ENCODE data around the gene PPFIBP2. TPM values are rescaled to one million over a fixed set of nuclear protein-coding genes. Genes with fewer than 3 reads are reported as not detected.

The PPFIBP2 gene
- total RNA-seq, 1 donor from 2014 or later, result 112 TPM

DNA sequence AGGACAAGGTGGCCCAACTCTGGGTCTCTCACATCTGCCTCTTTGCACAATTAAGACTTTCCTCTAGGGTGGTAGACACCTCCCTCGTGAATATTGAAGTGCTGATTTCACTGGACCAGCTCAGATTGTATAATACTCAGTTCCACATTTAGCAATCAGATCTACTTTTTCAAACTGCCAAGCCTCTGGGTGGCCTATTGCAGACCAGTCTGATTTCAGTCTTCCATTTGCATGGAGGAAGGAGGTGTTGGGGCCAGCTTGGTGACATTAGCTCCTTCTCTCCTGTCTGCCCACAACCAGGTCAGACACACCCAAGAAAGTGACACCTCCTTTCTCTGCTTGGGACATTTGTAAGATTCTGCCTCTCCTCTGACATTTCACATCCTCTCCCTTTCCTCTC, 78.2 kb downstream of the PPFIBP2 start:
- no peaks in the 10 kb centered on the region for H3K27me3 Mint-ChIP-seq
- TF ChIP-seq, protein P1, sequence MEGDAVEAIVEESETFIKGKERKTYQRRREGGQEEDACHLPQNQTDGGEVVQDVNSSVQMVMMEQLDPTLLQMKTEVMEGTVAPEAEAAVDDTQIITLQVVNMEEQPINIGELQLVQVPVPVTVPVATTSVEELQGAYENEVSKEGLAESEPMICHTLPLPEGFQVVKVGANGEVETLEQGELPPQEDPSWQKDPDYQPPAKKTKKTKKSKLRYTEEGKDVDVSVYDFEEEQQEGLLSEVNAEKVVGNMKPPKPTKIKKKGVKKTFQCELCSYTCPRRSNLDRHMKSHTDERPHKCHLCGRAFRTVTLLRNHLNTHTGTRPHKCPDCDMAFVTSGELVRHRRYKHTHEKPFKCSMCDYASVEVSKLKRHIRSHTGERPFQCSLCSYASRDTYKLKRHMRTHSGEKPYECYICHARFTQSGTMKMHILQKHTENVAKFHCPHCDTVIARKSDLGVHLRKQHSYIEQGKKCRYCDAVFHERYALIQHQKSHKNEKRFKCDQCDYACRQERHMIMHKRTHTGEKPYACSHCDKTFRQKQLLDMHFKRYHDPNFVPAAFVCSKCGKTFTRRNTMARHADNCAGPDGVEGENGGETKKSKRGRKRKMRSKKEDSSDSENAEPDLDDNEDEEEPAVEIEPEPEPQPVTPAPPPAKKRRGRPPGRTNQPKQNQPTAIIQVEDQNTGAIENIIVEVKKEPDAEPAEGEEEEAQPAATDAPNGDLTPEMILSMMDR (IDR thresholded peaks at IDR 0.05), result no peak

DNA sequence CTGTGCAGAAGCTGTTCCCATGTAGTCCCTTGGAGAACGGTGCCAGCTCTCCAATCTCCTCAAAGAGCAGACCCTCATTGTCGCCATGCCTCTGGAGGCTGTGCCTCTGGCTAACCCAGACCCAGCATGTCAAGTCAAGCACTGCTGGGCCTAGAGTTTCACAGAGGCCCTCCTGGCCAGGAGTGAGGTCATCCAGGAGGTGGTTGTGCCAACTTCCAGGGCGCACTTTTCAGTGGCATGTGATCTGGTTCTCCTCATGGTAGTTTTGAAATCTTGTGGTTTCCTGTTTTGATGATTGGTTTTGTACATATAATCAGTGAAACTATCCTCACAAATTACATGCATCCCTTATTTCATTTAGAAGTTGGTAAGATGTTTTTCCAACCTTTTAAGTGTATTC, 78.9 kb downstream of the PPFIBP2 start:
- intact Hi-C loops (cut with micrococcal nuclease), result no loop called here
- ChIA-PET POLR2A (no interaction called here), CTCF (interaction anchor here (1.0 kb wide), 1 partner anchor 19 kb away, joined by 3 read pairs; no protein-coding TSS in a partner anchor)
- H3K27me3 Mint-ChIP-seq, result no peaks in the 10 kb centered on the region
- DNase-seq, result no peak
- peaks cover 16% of the 10 kb centered on the region for H3K4me1 Mint-ChIP-seq
- peaks cover 65% of the 10 kb centered on the region for H3K36me3 Mint-ChIP-seq (ENCODE audit: low read depth)
- no peak overlapping the region for H3K27ac Mint-ChIP-seq
- no peak for ATAC-seq (ENCODE audit: low read depth)
- H3K9me3 Mint-ChIP-seq, result no peaks in the 10 kb centered on the region
- H3K4me3 Mint-ChIP-seq, result no peak overlapping the region
- TF ChIP-seq, protein P1 (IDR thresholded peaks at IDR 0.05), result no peak

More for the DNA sequence above, 78.2 kb downstream of the PPFIBP2 start:
- Mint-ChIP-seq H3K4me1 (peaks cover 16% of the 10 kb centered on the region), H3K27ac (no peak overlapping the region), H3K9me3 (no peaks in the 10 kb centered on the region), H3K4me3 (no peak overlapping the region), H3K36me3 (ENCODE audit: low read depth) (peaks cover 65% of the 10 kb centered on the region)
- ChIA-PET CTCF (no interaction called here), POLR2A (no interaction called here)
- intact Hi-C loops (cut with micrococcal nuclease), result no loop called here
- no peak for ATAC-seq (ENCODE audit: low read depth)
- DNase-seq, result no peak

DNA sequence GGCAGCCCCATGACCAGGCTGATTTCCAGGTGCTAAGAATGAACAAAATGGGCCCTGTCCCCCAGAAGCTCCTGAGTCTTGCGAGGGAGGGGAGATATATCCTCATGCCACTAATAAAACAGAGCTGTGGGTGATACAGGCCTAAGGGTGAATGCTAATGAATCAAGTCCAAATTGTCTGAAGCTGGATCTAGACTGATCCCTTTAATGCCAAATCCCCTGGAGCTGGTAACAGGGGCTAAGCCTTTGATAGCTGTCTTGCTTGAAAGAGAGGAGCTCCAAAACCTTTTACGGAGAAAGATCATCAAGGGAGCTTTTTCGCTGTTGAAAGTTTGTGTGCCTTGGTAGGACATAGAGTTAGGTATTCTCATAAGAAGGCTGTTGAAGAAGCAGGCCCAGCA, 79.7 kb downstream of the PPFIBP2 start:
- CTCF ChIA-PET, result interaction anchor here (1.0 kb wide), 1 partner anchor 20 kb away, joined by 3 read pairs; no protein-coding TSS in a partner anchor
- POLR2A ChIA-PET, result interaction anchor here (0.5 kb wide), 1 partner anchor 11 kb away, joined by 6 read pairs; no protein-coding TSS in a partner anchor
- H3K4me1 Mint-ChIP-seq, result peaks cover 16% of the 10 kb centered on the region
- H3K36me3 Mint-ChIP-seq (ENCODE audit: low read depth), result peaks cover 62% of the 10 kb centered on the region
- no peak overlapping the region for H3K27ac Mint-ChIP-seq
- TF ChIP-seq, protein P1 (IDR thresholded peaks at IDR 0.05), result no peak
- no peaks in the 10 kb centered on the region for H3K27me3 Mint-ChIP-seq
- H3K9me3 Mint-ChIP-seq, result no peaks in the 10 kb centered on the region
- intact Hi-C loops (cut with micrococcal nuclease), result no loop called here
- ATAC-seq (ENCODE audit: low read depth), result no peak
- no peak for DNase-seq
- H3K4me3 Mint-ChIP-seq, result no peak overlapping the region

DNA sequence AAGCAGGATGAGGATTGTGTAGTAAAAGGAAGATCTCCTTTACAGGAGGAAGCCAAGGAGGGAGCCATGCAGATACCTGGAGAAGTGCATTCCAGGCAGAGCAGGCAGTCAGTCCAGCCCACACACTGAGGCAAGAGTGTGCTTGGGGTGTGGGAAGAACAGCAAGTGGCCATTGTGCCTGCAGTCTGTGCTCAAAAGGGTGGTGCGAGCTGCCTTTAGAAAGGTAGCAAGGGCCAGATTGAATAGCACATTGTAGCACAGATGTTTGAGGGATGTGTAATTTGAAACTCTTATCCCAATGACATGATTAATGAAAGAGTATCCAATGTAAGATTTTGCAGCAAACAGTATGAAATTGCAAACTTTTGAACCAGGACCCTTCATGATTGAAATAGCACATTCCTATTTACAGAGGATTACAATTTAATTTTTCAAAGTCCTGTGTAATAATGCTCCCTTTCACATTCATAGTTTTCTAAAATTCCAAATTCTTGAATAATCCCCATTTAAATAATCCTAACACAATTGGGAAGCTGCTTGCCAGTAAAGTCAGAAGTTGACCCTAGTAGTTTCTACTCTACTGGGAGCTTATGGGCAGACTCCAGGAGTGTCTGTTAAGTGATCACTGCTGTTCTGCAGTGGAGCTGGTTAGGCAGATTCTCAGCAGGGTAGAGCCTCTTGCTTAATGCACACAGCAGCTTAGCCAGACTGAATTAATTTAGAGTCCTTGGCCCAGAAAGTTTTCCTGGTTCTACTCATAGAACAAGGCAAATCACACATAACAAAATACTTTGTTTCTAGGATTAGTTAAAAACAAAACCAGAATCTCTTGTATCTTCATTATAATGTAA, 81.4 kb downstream of the PPFIBP2 start:
- ChIA-PET POLR2A (no interaction called here), CTCF (interaction anchor here (0.8 to 1.0 kb wide), 2 partner anchors 70 to 80 kb away, joined by 3 to 4 read pairs; no protein-coding TSS in a partner anchor)
- no peak for DNase-seq
- ATAC-seq (ENCODE audit: low read depth), result no peak
- Mint-ChIP-seq H3K27me3 (no peaks in the 10 kb centered on the region), H3K9me3 (no peaks in the 10 kb centered on the region), H3K4me1 (peaks cover 16% of the 10 kb centered on the region), H3K27ac (peak overlapping the region; percentile 6), H3K36me3 (ENCODE audit: low read depth) (peaks cover 69% of the 10 kb centered on the region), H3K4me3 (no peak overlapping the region)
- intact Hi-C loops (cut with micrococcal nuclease), result no loop called here
- TF ChIP-seq, protein P1 (IDR thresholded peaks at IDR 0.05), result no peak

DNA sequence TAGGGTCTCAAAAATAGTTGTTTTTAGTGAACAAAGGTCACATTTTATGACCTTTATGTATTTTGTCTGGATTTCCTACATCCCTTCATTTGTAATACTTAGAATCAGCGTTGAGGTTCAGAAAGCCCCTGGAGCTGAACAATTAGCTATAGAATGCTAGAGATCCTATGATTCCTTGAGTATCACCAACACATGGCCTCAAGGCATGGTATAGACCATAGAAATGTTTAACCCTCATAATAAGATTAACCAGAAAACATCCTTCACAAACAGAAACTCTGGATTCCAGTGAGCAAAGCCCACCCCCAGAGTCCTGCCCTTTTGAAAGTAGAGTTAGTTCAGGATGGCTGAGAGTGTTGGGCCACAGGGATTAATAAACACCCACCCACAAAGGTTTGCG, 82.2 kb downstream of the PPFIBP2 start:
- H3K27ac Mint-ChIP-seq, result no peak overlapping the region
- H3K36me3 Mint-ChIP-seq (ENCODE audit: low read depth), result peaks cover 72% of the 10 kb centered on the region
- no peaks in the 10 kb centered on the region for H3K27me3 Mint-ChIP-seq
- ChIA-PET POLR2A (no interaction called here), CTCF (interaction anchor here (1.0 kb wide), 1 partner anchor 70 kb away, joined by 3 read pairs; no protein-coding TSS in a partner anchor)
- DNase-seq (no peak), ATAC-seq (ENCODE audit: low read depth) (no peak)
- TF ChIP-seq, protein P1 (IDR thresholded peaks at IDR 0.05), result no peak
- peaks cover 16% of the 10 kb centered on the region for H3K4me1 Mint-ChIP-seq
- no peaks in the 10 kb centered on the region for H3K9me3 Mint-ChIP-seq
- no peak overlapping the region for H3K4me3 Mint-ChIP-seq
- intact Hi-C loops (cut with micrococcal nuclease), result no loop called here

Data from activated B cell treated with CpG ODN at 0.5 μM for 24 hours (primary cell).